Activated T-cell treated with anti-CD3 and anti-CD28 coated beads for 4 hours (primary cell): Measurements from ENCODE around the gene PHLPP1.

Source experiments
- DNase-seq: peaks from one replicate; pipeline ENCODE4 v3.0.0-alpha.2; 2020

PHLPP1 gene

GRCh38 chr18:62987859-62988258 is 272.5 kb downstream of the PHLPP1 start:
- DNase-seq: no peak

- DNase-seq: no peak
These were observed 273.1 kb downstream of the PHLPP1 start for GRCh38 chr18:62988471-62988870.

- DNase-seq: no peak
These were observed 273.9 kb downstream of the PHLPP1 start for GRCh38 chr18:62989195-62989594.

GRCh38 chr18:62990653-62991052 is 275.3 kb downstream of the PHLPP1 start:
- no peak for DNase-seq

GRCh38 chr18:62991389-62991788 is 276.0 kb downstream of the PHLPP1 start:
- DNase-seq: no peak

- DNase-seq: no peak
These were observed 276.6 kb downstream of the PHLPP1 start for GRCh38 chr18:62991959-62992358.

GRCh38 chr18:62992877-62993365 is 277.6 kb downstream of the PHLPP1 start:
- no peak for DNase-seq

- no peak for DNase-seq
These were observed 281.2 kb downstream of the PHLPP1 start for GRCh38 chr18:62996566-62996965.

- DNase-seq: no peak
These were observed 281.7 kb downstream of the PHLPP1 start for GRCh38 chr18:62997076-62997475.

GRCh38 chr18:62998443-62998842 is 283.1 kb downstream of the PHLPP1 start:
- no peak for DNase-seq

- DNase-seq: no peak
These were observed 284.1 kb downstream of the PHLPP1 start for GRCh38 chr18:62999392-62999791.

- no peak for DNase-seq
These were observed 284.6 kb downstream of the PHLPP1 start for GRCh38 chr18:62999921-63000320.

GRCh38 chr18:63000839-63001238 is 285.5 kb downstream of the PHLPP1 start:
- no peak for DNase-seq

- DNase-seq: no peak
These were observed 286.5 kb downstream of the PHLPP1 start for GRCh38 chr18:63001861-63002260.

- DNase-seq: no peak
These were observed 287.0 kb downstream of the PHLPP1 start for GRCh38 chr18:63002305-63002704.

GRCh38 chr18:63002803-63003445 is 287.6 kb downstream of the PHLPP1 start:
- DNase-seq: no peak

GRCh38 chr18:63003899-63004298 is 288.6 kb downstream of the PHLPP1 start:
- no peak for DNase-seq

GRCh38 chr18:63004466-63005089 is 289.2 kb downstream of the PHLPP1 start:
- DNase-seq: no peak

GRCh38 chr18:63005306-63005705 is 290.0 kb downstream of the PHLPP1 start:
- no peak for DNase-seq

GRCh38 chr18:63007231-63007630 is 291.9 kb downstream of the PHLPP1 start:
- DNase-seq: no peak

- DNase-seq: peak; percentile 41
These were observed 300.9 kb downstream of the PHLPP1 start for GRCh38 chr18:63016270-63016669.

GRCh38 chr18:63017076-63017475 is 301.7 kb downstream of the PHLPP1 start:
- no peak for DNase-seq

- no peak for DNase-seq
These were observed 302.6 kb downstream of the PHLPP1 start for GRCh38 chr18:63017977-63018376.

GRCh38 chr18:63022429-63023022 is 307.2 kb downstream of the PHLPP1 start:
- no peak for DNase-seq
